Hindlimb muscle (tissue), 1 donor: ENCODE results near the gene GRIN1. TPM values are rescaled to one million over a fixed set of nuclear protein-coding genes. Genes with fewer than 3 reads are reported as not detected.

Experiments used
- DNase-seq: peaks from one replicate; pipeline ENCODE4 v3.0.0-alpha.2; 2013
- polyA plus RNA-seq: library from polyadenylated mRNA; unstranded; fragments of 120-200 nt; gene quantifications from one replicate; pipeline ENCODE4 v1.2.1, GENCODE V29; 2013; ENCODE audit not compliant: insufficient read length

GRIN1 gene
- polyA plus RNA-seq, 1 donor = not detected

DNA sequence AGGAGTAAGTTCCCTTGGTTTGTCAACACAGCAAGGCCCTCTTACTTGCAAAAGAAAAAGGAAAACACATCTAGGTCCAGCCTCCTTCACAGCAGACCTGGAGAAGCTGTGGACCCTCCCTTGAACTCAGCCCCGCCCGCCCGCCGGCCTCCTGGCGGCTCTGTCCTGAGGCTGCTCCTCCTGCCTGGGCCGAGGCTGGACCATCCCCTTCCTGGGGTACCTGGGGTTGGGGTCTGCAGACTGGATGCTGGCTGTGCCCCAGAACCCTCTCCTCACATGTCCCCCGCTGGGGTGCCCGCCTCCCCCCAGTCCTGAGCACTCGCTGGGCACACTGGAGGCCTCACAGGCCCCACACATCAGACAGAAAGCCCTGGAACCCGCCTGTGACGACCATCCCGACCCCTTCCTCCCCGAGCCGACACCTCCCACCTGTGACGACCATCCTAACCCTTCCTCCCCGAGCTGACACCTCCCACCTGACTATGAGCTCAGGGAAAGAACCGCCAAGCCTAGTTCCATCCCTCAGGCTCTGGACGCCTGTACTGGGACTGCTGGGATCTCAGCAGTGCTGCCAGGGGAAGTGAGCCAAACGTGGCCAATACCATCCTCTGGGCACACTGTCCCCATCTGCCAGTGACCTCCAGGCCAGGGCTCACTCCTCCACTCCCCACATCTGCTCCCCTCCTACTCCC lies 40.1 kb downstream of the GRIN1 start:
- no peak for DNase-seq

DNA sequence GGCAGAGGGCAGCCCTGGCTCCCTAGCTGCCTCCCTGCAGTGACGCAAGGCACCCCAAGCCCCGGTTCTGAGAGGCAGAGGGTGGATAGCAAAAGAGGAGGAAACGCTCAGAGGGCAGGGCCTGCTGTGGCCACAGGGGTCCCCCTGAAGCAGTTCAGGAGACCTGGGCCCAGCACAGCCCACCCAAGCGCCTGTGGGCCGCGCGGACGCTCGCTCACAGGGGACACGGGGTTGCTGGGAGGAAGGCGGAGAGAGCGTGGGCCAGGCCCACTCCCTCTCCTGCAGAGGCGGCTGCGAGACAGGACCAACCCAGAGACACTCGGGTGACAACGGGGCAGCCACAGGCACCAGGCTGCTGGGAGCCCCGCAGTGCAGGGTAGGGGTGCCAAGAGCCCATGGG lies 40.8 kb downstream of the GRIN1 start:
- no peak for DNase-seq

DNA sequence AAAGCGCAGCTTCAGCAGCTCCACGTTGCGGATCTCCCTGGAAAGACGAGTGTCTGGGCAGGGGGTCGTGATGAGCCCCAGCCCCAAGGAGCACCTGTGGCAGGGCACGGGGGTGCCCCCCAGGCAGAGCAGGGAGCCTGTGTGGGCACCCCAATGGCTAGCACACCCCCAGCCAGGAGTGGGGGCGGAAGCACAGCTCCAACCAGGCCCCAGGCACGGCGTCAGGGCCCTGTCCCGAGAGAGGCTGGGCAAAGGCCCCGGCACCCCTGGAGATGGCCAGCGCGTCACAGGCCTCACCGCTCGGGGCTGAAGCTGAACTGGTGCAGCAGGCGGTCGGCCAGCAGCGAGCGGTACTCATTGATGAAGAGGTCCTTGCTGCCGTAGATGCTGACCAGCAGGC lies 41.5 kb downstream of the GRIN1 start:
- DNase-seq = no peak

DNA sequence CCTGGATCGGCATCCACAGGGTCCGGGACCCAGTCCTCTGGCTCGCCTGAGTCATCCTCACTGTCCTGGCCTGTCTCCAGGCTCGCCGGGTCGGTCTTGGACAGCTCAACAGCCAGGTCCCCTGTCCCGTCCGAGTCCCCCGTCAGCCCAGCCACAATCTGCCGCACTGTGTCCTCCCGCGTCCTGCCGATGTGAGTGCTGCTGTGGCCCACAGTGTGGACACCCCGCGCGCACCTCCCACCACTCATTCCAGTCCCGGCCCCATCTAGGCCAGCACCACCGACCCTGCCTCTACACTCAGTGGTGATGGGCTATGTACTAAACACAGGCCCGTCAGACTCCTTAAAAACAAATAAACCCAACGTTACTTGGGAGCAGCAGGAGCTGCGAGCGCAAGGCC lies 42.7 kb downstream of the GRIN1 start:
- DNase-seq = no peak

DNA sequence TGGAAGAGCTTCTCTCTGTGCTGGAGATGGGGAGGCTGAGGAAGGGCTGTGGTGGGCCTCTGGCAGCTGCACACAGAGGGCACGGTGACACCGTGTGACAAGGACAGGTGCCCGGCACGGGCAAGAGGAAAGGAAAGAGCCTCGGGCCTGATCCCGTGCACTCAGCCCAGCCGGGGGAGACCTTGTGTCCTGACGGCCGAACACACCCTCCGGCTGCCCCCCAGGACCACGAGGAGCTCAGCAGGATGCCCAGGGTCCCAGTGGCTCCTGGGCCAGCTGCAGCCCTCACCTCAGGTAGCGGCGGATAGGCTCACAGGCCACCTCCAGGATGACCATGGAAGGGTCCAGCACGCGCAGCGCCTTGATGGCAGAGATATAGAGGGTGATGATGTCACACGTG lies 43.9 kb downstream of the GRIN1 start:
- DNase-seq = no peak

DNA sequence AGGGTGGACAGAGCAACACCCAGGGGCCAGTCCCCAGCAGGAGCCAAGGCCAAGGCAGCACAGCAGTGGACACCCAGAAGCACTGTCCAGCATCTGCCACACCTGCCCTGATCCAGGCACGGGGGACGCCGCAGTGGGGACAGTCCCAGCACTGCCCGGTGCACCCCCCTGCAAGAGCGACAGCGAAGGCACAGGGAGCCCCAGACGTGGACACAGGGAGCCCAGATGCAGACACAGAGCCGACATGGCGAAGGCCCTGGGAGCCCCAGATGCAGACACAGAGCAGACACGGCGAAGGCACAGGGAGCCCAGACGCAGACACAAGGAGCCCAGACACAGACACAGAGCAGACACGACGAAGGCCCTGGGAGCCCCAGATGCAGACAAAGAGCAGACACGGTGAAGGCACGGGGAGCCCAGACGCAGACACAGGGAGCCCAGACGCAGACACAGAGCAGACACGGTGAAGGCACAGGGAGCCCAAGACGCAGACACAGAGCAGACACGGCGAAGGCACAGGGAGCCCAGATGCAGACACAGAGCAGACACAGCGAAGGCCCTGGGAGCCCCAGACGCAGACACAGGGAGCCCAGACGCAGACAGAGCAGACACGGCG lies 45.1 kb downstream of the GRIN1 start:
- DNase-seq = no peak

DNA sequence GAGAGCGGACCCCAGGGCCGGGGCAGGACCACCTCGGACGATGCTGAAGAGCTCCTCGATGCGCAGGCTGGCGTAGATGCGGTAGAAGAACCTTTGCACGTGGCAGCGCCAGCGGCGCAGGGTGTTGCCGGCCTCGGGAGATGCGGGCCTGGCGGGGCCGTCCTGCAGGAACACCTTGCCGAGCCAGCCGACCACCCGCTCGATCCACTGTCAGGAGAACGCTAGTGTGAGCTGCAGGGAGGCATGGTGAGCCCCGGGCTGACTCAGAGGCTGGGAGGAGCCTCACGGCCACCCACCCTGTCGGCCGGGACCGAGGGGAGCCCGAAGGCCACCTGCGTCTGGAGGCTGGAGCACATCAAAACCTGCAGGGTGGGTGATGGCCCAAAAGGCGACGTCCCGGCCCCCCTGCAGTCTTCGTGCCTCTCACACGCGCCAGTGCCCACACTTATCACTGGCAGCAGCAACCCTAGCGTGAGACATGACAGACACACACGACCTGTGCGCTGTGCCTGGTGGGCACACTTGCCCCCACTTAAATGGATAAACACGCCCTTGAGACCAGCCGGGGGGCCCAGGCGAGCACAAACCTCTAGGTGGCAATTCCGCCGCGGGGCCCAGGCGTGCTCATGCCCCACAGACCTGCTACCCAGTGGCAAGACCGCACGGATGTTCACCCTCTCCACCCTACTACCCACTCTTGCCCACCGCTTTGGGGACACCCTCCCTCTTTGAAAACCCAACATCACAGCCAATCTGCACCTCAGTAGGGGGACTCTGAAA lies 46.1 kb downstream of the GRIN1 start:
- DNase-seq = no peak

DNA sequence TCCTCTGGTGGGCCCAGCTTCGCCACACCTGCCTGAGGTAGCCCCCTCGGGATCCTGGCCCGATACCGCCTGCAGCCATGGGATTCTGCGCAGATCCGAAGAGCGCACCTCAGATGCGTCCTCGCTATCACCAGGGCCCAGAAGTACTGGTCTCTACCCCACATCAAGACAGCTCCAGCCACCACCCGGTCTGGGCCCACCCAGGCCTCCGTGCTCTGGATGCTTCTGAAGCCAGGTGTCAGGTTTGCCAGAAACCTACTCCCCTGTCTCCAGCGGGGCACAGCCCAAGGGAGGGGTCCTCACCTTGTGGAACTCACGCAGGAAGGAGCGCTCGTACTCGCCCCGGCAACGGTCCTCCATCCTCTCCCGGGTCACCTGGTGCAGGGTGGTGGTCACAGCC lies 47.0 kb downstream of the GRIN1 start:
- no peak for DNase-seq

DNA sequence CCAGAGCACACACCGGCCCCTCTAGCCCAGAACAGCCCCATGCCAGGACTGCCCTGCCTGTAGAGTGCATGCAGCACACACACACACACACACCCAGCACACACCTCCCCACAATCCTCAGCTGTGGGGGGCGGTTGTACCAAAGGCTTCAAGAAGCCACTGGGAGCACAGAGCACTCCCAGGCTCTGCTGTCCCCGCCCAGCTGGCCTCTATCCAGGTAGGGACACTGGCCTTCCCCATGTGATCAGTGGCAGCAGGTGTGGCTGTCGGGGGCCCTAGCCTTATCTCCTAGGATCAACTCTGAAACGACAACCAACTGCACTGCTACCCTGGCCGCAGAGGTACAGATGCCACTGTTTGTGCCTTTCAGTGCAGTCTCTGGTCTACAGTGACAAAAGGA lies 47.4 kb downstream of the GRIN1 start:
- no peak for DNase-seq

DNA sequence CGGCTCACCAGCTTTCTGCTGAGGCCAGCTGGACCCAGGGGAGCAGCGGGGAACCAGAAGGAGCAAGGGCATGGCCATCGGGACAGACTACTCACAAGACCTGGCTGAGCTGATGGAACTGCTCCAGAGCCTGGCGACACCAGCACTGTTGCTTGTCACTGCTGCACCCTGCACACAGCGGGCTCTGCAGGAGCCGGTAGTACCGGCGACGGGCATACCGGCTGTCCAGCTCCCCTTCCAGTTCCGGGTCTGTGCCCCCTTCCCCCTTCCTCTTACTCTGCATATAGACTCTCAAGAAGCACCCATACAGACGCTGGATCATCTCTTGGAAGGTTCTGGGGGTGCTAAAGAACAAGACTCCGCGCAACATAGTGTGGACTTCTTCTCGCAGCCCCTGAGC lies 48.4 kb downstream of the GRIN1 start:
- no peak for DNase-seq

DNA sequence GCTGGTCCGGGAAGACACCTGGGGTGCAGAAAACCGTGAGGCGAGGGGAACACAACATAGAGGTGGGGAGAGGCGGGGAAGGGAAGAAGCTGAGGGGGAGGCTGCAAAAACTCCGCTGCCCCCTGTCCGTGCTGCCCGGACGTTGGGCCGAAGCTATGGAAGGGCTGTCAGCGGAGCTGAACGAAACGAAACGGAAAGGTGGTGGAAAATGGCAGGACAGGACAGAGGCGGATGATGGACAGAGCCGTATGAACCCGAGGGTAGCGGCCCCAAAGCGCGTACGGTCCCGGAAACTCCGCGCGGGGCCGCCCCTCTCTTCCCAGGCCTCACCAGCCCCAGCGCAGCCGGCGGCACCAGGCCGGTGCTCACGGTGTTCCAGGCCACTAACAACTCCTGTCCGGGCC lies 49.1 kb downstream of the GRIN1 start:
- no peak for DNase-seq

DNA sequence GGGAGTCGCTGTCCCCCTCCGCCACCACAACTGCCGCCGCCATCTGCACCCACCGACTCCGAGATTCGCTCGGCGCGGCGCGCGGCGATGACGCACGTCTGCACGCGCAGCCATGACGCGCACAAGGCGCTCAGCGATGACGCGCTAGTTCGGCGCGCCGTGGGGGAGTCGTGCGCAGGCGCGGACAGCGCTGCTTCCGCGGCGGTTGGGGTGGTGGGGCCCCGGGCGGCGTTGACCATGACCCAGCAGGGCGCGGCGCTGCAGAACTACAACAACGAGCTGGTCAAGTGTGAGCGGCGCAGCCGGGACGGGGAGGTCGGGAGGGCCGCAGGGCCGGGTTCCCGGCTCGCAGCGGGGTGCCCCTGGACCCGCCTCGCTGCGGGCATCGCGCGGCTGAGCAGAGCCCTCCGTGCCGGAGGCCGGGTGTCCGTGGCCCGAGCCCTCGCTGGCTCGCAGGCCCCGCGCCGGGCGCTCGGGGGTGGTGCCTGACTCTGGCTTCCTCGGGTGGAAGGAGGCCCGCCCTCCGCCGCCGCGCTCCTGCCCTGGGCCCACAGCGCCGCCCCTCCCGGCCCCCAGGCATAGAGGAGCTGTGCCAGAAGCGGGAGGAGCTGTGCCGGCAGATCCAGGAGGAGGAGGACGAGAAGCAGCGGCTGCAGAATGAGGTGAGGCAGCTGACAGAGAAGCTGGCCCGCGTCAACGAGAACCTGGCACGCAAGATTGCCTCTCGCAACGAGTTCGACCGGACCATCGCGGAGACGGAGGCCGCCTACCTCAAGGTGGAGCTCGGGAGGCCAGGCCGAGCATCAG lies 49.7 kb downstream of the GRIN1 start, which contains the start of the genes ANAPC2 and SSNA1:
ANAPC2 (minus strand) TSS at position 71 of the 807 bp plus-strand sequence; CDS start at position 43, 28 bp downstream.
SSNA1 (plus strand) TSS at position 187 of the 807 bp plus-strand sequence; CDS start at position 238, 51 bp downstream.
- peak; percentile 99 for DNase-seq

DNA sequence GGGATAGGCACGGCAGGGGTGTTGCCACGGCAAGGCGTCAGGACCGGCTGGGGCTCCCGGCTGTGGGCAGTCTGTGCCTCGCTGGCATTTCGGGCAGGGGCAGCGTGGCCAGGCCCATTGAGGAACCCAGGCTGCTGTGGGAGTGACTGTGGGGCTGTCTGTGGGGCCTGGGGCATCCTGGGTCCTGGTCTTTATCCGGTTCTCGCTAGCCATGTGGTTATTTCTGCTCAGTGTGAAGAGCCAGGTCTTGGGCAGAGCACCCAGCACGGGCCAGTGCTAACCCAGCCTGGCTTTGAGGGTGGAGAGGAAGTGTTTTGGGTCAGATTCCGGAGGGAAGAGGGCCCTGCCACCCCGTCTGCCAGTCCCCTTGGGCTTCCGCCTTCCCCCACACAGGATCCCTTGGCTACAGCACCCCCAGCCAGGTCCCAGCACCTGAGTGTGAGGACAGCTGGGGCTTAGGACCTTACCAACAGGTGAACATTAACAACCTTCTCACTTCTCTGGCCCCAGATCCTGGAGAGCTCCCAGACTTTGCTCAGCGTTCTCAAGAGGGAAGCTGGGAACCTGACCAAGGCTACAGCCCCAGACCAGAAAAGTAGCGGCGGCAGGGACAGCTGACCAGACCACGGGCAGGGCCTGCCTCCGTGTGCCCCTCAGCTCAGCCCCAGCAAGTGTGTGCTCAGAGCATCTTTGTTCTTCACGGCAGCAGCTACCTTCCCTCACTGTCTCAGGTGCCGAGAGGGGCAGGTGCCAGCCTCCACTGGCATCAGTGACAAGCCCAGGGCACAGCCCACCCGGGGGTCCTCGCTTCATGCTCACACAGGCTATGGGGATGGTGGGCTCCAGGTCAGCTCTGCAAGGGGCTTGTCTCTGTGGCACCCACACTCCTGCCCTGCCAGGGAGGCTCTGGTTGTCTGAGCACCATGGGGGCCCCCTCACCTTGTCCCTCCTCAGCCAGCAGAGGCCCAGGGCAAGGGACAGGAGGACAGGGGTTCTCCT lies 50.6 kb downstream of the GRIN1 start:
- DNase-seq = no peak

DNA sequence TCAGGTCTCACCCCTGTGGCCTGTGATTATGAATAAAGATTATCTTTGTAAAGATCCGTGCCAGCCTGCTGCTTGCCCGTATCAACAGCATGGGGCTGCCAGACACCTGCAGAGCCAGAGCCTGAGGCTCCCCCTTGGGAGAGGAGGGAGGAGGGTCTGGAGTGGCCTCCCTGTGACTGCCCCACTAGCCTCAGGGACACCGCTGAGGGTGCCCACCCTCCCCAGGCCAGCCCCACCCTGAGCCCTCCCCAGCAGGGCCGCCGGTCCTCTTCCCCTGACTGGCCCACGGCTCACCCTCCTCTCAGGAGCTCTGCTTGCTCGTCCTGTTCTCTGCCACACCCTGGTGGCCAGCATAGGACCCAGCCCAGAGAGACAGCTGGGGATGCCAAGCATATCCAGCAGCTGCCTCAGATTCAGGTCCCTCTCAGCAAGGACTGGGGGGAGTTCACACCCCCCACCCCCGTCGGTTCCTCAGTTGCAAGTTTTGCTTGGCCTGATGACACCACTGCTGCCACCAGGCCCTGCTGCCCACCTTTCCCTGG lies 51.4 kb downstream of the GRIN1 start:
- no peak for DNase-seq

DNA sequence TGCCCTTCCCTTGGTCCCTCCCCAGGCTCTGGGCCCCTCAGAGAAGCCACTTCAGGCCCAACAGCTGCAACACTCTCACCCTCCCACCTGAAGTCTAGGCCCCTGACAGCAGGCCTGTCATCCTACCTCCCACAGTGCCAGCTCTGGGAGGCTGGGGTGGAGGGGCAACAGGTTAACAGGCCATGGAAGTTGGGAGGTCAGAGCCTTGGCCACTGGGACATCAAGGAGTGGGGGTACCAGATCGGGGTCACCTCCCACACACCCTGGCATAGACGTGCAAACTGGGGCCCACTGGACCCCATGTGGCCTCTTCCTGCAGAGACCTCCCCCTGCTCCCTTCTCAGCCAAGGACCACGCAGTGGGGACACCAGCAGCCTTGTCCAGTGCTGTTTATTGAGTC lies 52.3 kb downstream of the GRIN1 start:
- no peak for DNase-seq

DNA sequence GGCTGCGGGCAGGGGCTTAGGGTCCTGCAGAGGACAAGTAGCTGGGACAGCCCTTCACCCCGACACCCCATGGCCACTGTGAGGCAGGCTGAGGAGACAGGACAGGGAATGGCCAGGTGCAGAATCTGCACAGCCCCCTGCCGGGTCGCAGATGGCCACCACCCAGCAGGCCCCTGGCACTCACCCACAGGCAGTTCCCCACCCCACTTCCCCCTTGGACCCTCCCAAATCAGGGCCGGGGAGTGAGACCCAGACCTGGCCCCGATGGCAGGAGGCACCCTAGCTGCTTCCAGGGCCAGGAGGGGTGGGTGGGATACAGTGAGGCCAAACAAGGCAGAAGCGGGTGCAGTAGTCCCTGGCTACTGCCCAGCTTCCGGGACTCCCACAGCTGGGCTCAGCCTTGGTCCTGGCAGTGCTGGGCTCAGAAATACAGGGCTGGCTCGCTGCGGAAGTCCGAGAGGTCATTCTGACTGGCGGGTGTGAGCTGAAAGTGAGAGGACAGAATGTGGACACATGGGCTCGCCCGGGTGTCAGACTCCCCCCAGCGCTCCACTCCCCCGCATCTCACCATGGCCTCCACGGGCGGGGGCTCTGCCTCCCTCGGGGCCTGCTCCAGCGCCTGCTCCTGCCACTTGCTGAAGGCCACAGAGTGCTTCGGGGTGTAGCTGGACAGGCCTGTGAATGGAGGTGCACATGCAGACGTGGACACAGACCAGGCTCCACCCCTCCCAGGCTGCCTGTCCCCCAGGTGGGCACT lies 52.9 kb downstream of the GRIN1 start:
- DNase-seq = no peak

DNA sequence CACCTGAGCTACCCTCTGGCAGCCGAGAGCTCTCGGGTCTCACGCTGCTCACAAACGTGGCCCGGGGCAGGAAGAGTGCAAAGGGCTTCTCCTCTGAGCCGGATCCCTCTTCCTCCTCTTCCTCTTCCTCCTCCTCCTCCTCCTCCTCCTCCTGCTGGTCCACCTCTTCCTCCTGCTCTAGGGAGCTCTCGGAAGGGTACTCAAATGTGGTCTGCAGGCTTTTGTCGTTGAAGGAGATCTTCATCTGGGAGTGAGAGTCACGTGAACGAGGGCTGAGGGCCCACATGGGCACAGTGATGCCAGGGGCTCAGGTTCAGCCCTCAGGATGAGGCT lies 53.5 kb downstream of the GRIN1 start:
- DNase-seq = no peak

DNA sequence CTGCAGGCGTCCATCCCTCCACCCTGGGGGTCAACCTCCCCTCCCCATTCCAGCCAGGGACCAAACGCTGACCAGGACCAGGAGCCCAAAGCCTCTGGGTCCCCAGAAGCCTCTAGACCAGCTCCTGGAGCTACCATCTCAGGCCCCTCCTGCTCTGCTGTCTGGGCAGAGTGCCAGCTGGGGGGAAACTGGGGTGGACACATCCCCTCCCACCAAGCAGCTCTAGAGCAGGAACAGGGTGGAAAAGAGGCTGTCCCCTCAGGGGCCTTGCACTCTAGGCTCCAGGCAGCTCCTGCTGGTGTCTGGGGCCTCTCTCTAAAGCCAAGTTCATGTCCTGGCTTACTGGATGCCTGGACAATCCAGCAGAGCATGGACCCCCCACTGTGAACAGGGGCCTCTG lies 53.9 kb downstream of the GRIN1 start:
- DNase-seq = no peak

DNA sequence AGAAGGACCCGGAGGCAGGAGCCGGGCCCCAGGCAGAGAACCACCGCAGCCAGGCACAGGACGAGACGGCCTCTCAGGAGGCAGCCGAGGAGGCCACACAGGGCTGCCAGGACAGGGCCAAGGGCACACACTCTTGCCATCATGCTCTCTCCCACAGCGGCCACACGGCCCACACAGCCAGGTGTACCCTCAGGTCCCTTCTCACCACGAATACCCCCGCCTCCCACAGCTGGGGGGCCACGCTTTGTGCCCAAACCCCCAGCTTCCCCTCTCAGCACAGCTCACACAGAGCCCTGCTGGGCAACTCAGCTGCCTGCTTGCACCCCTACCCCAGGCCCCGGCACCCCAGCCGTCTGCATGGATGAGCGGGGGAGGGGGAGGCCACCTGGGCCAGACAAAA lies 54.8 kb downstream of the GRIN1 start:
- no peak for DNase-seq

DNA sequence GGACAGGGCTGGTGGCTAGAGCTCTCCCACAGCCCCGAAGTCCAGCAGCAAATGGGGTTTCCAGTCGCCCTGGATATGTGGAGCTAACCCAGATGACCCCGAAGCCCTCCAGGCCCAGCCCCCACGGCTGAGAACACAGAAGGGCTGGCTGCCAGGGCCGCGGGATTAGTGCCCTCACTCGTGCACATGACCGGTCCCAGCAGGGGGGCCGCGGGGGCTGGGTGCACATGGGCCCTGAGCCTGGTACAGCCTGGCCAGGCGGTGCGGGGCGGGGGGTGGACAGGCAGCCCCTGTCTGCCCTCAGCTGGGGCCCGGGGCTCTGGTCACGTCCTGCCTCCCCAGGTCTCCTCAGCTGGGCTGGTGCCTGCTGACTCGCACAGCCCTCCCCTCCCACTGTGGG lies 55.4 kb downstream of the GRIN1 start:
- no peak for DNase-seq

DNA sequence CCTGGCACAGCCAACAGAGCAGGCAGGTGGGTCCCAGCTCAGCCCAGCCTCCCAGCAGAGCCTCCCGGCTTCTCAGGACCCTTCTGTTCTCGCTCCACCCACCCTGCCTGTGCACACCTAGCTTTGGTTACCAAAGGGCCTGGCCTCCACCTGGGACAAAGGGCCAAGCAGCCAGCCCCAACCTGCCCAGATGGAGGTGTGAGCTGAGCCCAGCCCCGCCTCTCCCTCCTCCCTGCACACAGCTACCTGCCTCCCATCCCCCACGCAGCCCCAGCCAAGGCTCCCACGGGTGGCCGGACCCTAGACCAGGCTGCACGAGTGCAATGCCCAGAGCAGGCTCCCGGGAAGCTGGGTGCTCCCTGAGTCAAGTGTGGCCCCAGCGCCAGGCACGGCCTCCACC lies 56.0 kb downstream of the GRIN1 start:
- DNase-seq = no peak
